Measurements from ENCODE around the gene METAP1D.

- no peak for TF ChIP-seq CTCF (IDR thresholded peaks at IDR 0.05)
- TF ChIP-seq GABPB1 (CRISPR knock-in tag; IDR thresholded peaks at IDR 0.05) = no peak
- TF ChIP-seq ZNF138 (CRISPR knock-in tag; conservative IDR thresholded peaks at IDR 0.05) = no peak
- TF ChIP-seq PRDM15 (CRISPR knock-in tag; IDR thresholded peaks at IDR 0.05) = no peak
- TF ChIP-seq ATF2 (CRISPR knock-in tag; IDR thresholded peaks at IDR 0.05; ENCODE audit: borderline replicate concordance, low read depth) = no peak
- TF ChIP-seq MAX (CRISPR knock-in tag; IDR thresholded peaks at IDR 0.05) = no peak
- TF ChIP-seq ATF6 (CRISPR knock-in tag; IDR thresholded peaks at IDR 0.05) = no peak
- no peak for TF ChIP-seq CREB1 (CRISPR knock-in tag; IDR thresholded peaks at IDR 0.05)
These were observed 39.2 kb upstream of the METAP1D start for GRCh38 chr2:171960570-171960969.

Measured in WTC11 (cell line).